Tibial artery (tissue), 4 donors: ENCODE data around the gene CLRN3.

Source experiments
- DNase-seq, 2 donors: peaks; one replicate each; pipeline ENCODE4 v3.0.0-alpha.2; 2019
- H3K27ac ChIP-seq, 2 donors: fragments of 200-600 bp; sonication (generic) in 1 of 2; 1 replicate in 1 of 2; 2 replicates in 1 of 2; pipeline ENCODE4 v1.5.1; 2018 to 2019; ENCODE audit warnings: mild to moderate bottlenecking in 1 of 2
- H3K27me3 ChIP-seq, 2 donors: fragments of 200-600 bp; sonication (generic) in 1 of 2; one replicate each; pipeline versions ENCODE4 v1.5.1 to v1.6.0; 2016 to 2019
- H3K36me3 ChIP-seq, 3 donors: fragments of 200-600 bp; sonication (generic) in 2 of 3; one replicate each; pipeline ENCODE4 v1.5.1; 2016 to 2019; ENCODE audit warnings: mild to moderate bottlenecking in 2 of 3
- H3K4me1 ChIP-seq, 4 donors: fragments of 200-600 bp; sonication (generic) in 2 of 4; 1 replicate in 3 of 4; 2 replicates in 1 of 4; pipeline ENCODE4 v1.5.1; 2016 to 2019
- H3K4me3 ChIP-seq, 2 donors: fragments of 200-600 bp; sonication (generic) in 1 of 2; 1 replicate in 1 of 2; 2 replicates in 1 of 2; pipeline ENCODE4 v1.5.1; 2018 to 2019; ENCODE audit warnings: mild to moderate bottlenecking in 2 of 2
- H3K9me3 ChIP-seq, 3 donors: fragments of 200-600 bp; sonication (generic) in 1 of 3; one replicate each; pipeline ENCODE4 v1.5.1; 2016 to 2019
- intact Hi-C: fragments of 100-400 bp; cut with DNase I; formaldehyde crosslinking; loops from one replicate; pipeline ENCODE4 v1.15.0; 2023; ENCODE audit warnings: low total_unique reads
- TF ChIP-seq, protein P1 (sequence below), 2 experiments: fragments of 200-600 bp in 1 of 2; fragments of 450-650 bp in 1 of 2; IDR thresholded peaks; one replicate each; pipeline ENCODE4 v1.5.1; 2017 to 2019; ENCODE audit warnings: antibody characterized with exemption in 2 of 2, mild to moderate bottlenecking in 1 of 2, moderate library complexity in 1 of 2

Gene CLRN3

DNA sequence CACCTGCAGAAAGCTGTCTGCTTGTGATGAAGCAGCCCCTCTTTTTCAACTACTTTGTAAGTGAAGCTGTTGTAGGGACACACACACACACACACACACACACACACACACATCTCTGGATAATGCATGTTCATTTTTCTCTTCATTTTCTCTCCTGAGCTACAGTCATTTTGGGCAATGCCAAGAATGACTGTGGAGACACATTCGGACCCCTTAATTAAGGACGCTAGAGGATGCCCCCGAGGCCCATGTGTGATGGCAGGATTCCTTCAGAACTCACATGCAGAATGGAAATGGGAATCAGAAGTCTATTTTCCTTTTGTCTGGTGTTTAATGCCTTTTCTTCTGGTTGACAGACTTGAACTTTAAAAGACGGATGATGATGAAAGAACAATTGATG is 56.6 kb downstream of the CLRN3 start:
- Histone ChIP-seq H3K27me3 (peaks cover 0 to 13% of the 10 kb centered on the region in 2 donors), H3K36me3 (no peaks in the 10 kb centered on the region), H3K4me1 (no peaks in the 10 kb centered on the region), H3K4me3 (no peak overlapping the region), H3K9me3 (peaks cover 0 to 3% (median 0%) of the 10 kb centered on the region in 3 donors), H3K27ac (no peak overlapping the region)
- intact Hi-C loops, result no loop called here
- no peak for DNase-seq
- TF ChIP-seq, protein P1, sequence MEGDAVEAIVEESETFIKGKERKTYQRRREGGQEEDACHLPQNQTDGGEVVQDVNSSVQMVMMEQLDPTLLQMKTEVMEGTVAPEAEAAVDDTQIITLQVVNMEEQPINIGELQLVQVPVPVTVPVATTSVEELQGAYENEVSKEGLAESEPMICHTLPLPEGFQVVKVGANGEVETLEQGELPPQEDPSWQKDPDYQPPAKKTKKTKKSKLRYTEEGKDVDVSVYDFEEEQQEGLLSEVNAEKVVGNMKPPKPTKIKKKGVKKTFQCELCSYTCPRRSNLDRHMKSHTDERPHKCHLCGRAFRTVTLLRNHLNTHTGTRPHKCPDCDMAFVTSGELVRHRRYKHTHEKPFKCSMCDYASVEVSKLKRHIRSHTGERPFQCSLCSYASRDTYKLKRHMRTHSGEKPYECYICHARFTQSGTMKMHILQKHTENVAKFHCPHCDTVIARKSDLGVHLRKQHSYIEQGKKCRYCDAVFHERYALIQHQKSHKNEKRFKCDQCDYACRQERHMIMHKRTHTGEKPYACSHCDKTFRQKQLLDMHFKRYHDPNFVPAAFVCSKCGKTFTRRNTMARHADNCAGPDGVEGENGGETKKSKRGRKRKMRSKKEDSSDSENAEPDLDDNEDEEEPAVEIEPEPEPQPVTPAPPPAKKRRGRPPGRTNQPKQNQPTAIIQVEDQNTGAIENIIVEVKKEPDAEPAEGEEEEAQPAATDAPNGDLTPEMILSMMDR (IDR thresholded peaks at IDR 0.05), result no peak

DNA sequence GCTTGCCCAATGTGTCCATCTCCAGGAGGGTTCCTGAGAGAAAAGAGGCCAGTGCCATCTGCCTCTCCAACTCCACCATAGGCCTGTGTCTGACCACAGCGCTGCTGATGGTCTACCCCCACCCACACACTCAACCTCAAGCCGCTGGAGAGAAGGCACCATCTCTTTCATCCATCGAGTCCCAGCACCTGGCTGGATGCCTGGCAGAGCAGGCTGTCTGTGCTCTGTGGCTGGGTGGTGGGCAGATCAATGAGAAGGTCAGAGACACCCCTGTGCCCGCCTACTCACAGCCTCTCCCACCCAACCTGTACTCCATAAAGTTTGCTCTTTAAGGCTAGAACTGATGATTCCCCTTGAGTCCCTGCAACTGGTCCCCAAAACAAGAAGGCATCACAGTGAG is 58.0 kb downstream of the CLRN3 start:
- no peak for DNase-seq
- Histone ChIP-seq H3K4me3 (no peak overlapping the region), H3K4me1 (no peaks in the 10 kb centered on the region), H3K9me3 (peaks cover 0 to 3% (median 0%) of the 10 kb centered on the region in 3 donors), H3K36me3 (no peaks in the 10 kb centered on the region), H3K27me3 (peaks cover 0 to 11% of the 10 kb centered on the region in 2 donors), H3K27ac (no peak overlapping the region)
- intact Hi-C loops, result no loop called here
- TF ChIP-seq, protein P1 (IDR thresholded peaks at IDR 0.05), result no peak

DNA sequence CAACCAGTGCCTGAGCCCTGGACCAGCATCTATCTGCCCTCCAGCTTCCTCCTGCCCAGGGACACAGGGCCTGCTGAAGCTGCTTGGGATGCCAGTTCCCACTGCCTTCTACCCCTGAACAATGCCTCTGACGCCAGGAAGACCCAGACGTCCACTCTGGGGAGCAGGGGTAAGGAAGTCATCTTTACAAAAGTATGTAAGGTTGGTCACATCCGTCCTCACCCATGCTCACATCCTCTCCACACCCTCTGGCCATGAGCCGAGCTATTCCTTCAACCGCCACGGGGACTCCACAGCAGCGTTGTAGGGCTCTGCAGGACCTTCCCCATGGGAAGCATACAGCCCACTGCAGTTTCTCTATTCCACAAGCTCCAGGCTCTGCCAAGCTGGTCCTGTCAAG is 58.5 kb downstream of the CLRN3 start:
- no peak for DNase-seq
- intact Hi-C loops, result no loop called here
- Histone ChIP-seq H3K27me3 (peaks cover 0 to 11% of the 10 kb centered on the region in 2 donors), H3K9me3 (peaks cover 0 to 3% (median 0%) of the 10 kb centered on the region in 3 donors), H3K27ac (no peak overlapping the region), H3K4me1 (no peaks in the 10 kb centered on the region), H3K36me3 (no peaks in the 10 kb centered on the region), H3K4me3 (no peak overlapping the region)
- TF ChIP-seq, protein P1 (IDR thresholded peaks at IDR 0.05), result no peak

DNA sequence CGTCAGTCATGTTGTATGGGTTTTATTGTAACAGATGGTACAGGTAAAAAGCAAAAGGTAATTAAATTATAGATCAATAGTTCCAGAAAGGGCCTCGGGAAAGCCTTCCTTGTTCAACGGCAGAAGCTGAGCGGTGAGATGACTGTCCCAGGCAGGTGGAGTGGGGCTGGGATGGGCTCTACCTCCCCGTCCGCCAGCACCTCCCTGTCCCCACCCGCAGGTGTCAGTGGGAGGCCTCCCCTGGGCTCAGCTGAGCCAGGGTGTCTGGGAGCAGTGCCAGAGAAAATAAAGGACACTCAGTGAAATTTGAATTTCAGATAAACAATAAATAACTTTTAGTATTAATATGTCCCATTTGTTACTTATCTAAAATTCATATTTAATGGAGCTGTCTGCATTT is 58.9 kb downstream of the CLRN3 start:
- Histone ChIP-seq H3K4me1 (no peaks in the 10 kb centered on the region), H3K27ac (no peak overlapping the region), H3K9me3 (peaks cover 0 to 3% (median 0%) of the 10 kb centered on the region in 3 donors), H3K27me3 (peaks cover 0 to 11% of the 10 kb centered on the region in 2 donors), H3K36me3 (no peaks in the 10 kb centered on the region), H3K4me3 (no peak overlapping the region)
- no peak for DNase-seq
- intact Hi-C loops, result no loop called here
- TF ChIP-seq, protein P1 (IDR thresholded peaks at IDR 0.05), result no peak

DNA sequence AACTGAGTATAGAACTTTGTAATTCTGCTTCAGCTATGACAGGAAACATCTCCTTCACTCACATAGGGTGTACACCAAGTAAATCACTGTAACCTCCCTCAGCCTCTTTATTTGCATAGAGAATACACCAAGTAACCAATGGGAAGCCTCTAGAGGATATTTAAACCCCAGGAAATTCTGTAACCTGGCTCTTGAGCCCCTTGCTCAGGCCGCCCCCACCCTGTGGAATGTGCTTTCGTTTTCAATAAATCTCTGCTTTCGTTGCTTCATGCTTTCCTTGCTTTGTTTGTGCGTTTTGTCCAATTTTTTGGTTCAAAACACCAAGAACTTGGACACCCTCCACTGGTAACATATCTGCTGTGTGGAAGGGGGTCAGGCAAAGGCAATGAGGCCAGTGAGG is 60.2 kb downstream of the CLRN3 start:
- Histone ChIP-seq H3K9me3 (no peaks in the 10 kb centered on the region), H3K27me3 (peaks cover 0 to 11% of the 10 kb centered on the region in 2 donors), H3K36me3 (no peaks in the 10 kb centered on the region), H3K4me1 (no peaks in the 10 kb centered on the region), H3K4me3 (no peak overlapping the region), H3K27ac (no peak overlapping the region)
- TF ChIP-seq, protein P1 (IDR thresholded peaks at IDR 0.05), result no peak
- DNase-seq, result no peak
- intact Hi-C loops, result no loop called here

DNA sequence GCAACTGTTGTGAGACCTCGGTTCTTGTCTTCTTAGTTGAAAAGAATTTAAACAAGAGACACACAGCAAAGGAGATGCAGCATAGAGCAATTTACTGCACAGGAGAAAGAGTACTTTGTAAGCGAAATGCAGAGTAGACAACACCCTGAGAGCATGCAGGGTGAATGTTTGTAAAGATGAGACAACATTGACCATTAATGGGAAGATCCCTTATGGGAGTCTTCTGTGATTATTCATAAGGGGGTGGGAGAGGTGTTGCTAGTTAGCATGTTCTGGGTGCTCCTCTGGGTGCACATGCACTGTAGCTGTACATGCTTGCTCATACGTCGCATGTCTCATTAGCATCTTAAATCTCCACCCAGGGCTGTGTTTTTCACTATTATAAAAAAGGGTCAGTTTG is 62.3 kb downstream of the CLRN3 start:
- no peak for DNase-seq
- no peak overlapping the region for H3K27ac ChIP-seq
- H3K36me3 ChIP-seq, result no peaks in the 10 kb centered on the region
- TF ChIP-seq, protein P1 (IDR thresholded peaks at IDR 0.05), result no peak
- no peaks in the 10 kb centered on the region for H3K9me3 ChIP-seq
- no peak overlapping the region for H3K4me3 ChIP-seq
- peaks cover 0 to 11% of the 10 kb centered on the region in 2 donors for H3K27me3 ChIP-seq
- intact Hi-C loops, result no loop called here
- no peaks in the 10 kb centered on the region for H3K4me1 ChIP-seq
